HG02970 (cell line): ENCODE data around the gene RNF43.

Experiments used
- ATAC-seq: cut with Tn5 transposase; IDR thresholded peaks from one replicate; pipeline ENCODE4 v1.9.1; 2021; ENCODE audit warnings: mild to moderate bottlenecking, moderate library complexity, moderate number of reproducible peaks; ENCODE audit not compliant: unreplicated experiment, low FRiP score

Gene RNF43

DNA sequence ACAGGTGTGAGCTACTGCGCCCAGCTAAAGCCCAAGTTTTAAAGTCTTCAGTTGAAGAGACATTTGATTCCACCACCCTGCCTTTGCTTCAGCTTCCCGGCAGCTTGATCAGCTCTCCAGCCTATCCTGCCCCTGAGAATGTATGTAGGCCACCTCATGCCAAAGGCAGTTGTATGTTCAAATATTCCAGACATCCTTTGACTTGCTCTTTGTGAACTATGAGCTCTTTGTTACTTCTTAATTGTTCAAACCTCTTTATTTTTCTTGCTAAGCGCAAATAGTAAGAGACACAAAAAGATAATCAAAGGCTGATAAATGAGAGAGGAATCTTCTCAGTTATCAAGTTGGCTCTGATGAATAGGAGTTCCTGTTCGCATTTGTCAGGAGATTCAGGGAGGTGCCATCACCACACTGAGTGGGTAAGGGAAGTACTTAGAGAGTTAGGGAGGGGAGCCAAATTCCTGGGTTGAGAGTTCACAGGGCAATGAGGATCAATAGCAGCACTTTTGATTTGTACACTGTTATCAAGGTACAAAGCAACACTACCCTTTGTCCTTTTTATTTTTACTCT, 33.4 kb downstream of the RNF43 start:
- ATAC-seq, result no peak

DNA sequence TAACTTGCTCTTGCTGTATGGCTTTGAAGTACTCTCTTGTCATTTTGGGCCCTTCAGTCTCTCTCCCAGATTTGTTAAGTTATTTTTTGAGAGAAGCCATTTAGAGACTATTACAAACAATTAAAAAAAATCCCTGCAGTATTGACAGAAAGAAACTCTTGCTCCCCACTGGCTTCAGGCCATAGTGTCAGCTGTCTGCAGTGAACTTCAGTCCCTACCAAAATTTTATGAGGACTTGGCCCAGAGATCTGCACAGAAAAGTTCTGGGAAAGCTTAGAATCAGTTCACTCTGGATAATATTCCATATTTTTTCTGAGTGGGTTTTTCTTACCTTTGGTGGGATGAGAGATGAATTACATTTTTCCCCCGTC, 34.5 kb downstream of the RNF43 start:
- no peak for ATAC-seq

DNA sequence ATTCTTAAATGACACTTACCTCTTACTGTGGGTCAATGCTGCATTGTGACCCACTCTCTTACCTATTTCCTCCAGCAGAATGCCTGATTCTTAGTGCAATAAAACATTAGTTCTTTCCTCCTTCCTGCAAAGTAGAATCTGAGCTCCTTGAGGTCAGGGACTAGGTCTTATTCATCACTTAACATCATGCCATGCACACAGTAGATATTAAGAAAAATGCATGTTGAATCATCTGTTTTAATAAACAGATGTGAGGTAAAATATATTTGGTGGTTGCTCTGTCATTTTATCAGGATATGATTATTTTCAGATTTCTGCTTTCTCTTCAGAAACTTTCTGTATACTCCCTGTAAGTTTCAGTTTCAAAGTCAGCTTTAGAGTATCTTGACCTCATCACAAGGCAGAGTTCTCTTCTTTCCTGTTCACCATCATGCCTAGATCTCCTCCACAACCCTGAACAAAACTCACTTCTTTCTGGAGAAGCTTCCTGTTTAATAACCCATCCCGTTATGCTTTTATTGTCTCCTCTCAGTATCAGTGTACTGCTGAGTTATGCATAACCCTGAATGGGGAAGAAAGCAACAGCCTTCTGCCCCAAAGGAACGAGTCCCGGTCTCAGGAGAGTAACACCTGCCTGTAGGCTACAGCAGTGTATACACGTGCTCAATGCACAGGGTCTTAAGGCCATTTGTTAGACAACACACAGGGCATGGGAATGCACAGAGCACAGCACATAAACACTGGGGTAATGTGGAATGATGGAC, 35.0 kb downstream of the RNF43 start:
- no peak for ATAC-seq

DNA sequence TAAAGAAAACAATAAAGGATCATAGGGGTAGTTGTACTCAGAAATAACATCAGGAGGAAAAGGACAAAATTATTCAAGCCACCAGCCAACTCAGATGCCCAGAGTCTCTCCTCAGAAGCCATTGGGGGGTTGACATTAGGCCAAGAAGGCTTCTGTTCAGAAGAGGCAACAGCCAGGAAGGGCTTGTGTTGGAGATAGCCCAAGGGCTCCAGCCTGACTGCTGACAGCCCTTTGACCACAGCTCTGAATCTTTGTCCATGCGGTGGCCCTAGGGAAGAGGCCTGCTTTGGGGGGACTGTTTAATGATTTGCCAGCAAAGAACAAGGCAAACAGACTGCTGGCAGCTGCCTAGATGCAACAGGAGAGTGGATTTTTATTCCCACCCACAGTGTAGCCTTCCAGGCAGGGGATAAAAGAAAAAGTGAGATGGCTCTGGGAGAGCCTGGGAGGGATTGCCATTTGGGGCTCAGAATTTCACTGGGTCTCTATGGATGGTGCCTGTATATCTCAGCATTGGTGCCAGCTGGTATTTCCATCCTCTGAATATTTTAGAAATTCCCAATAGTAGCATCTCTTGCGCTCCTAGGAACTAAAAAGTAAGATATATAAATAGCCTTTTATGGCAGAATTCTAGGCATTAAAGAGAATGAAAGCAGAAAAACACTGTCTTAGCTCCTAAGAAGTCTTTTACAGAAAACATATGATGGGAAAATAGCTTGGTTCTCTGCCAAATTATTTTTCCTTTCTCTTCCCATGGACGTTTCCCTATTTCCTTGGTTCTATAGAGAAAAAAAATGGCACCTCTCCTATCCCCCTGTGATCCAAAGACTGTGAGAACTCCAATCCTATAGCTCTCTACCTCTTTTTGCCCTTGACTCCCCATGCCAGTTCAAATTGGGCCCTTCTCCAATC, 36.0 kb downstream of the RNF43 start:
- no peak for ATAC-seq

DNA sequence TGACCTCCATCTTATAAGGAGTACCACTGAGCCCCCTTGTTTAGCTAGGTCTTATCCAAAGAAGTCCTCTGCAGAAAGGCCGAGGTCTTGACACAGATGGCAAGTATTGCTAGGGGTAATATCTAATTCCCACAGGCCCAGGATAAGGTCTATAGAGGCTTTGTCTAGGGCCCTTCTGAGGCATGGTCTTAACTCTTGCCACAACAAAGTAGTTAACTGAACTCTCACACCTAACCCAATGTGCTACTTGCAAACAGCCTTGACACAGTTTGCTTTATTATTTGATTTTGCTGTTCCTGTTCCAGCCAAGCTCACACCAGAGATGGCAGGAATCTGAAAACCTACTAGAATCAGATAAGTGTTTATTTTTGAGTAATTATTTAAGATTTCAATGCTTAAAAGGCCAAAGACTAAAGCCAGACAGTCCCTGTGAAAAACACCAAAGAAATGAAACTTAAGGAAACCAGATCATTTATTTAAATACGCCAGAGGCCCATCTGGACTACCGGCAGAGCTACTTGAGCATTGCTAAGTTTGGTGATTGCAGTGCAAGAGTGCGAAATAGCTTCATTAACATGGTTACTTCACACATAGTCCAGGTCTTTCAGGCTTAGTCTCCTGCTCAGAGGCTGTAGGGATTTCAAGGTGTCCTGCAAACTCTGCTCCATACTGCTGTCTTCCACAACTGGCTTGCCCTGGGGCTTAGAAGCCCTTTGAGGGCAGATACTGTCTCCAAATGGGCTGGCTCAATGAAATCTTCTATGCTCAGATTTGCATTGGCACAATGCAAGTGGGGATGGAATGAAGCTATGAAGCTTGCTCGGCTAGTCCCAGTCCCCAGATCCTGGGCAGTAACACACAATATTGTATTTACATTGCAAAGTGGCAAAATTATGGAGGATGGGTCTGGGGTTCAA, 36.9 kb downstream of the RNF43 start:
- no peak for ATAC-seq

DNA sequence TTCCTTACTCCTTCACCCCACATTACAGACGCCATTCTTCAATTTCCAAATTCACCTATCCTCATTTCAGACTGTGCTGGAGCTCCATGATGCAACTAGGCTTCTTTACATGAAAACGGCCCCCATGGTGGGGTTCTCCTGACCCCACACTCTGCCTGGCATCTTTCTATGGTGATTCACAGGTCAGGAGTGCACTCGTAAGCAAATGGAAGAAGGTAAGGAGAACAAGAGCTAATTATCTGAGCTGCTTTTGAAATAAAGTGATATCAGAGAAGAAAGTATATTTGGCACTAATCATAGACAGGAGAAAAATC, 37.9 kb downstream of the RNF43 start:
- no peak for ATAC-seq

DNA sequence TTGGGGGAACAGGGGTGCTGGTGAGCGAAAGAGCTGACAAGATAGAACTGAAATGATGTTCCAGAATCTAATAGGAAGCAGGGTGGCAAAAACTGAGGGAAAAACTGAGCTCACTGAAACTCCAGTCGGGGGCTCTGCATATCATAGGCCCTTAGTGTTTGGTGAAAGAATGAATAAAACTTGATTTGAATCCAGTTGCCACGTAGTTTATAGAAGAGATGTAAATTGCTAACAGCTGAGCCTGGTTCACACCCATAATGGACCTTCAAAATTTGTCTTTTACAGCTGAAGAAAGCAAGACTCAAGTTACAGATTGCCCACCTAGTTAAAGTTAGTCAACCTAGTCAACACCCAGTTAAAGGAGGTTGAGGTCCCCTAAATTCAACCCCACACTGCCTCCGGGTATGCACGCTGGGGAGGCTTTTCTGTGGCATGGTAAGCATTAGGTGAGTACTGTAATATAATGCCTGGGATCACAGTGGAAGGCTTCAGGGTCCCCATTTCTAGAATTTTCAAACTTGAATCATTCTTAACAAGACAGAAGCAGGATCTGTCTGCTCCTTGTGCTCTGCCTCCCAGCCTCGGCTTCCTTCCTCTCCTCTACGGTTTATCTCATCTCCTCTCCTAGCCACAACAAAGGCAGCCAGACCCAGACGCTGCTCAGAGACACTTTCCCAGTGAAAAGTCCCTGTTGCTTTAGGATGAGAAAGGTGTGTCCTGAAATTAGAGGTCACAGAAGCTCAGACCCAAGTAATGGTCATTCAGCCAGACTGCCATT, 38.4 kb downstream of the RNF43 start:
- no peak for ATAC-seq

DNA sequence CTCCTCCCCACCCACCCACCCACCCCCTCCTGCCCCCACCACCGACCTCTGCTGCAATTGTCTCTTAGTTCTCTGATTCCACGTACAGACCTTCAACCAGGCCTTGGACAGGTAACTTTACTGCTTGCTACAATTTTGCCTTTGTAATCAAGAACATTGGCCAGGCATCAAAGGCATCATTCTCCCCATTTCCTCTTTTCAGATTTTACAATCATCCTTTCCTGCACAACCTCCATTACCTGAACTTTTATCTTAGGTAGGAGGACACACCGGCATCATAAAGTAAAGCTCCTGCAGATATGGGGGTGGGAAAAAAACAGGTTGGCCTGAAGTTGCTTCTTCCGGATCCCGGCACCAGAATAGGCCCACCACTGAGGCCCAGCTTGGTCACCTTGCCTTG, 39.7 kb downstream of the RNF43 start:
- ATAC-seq, result no peak

DNA sequence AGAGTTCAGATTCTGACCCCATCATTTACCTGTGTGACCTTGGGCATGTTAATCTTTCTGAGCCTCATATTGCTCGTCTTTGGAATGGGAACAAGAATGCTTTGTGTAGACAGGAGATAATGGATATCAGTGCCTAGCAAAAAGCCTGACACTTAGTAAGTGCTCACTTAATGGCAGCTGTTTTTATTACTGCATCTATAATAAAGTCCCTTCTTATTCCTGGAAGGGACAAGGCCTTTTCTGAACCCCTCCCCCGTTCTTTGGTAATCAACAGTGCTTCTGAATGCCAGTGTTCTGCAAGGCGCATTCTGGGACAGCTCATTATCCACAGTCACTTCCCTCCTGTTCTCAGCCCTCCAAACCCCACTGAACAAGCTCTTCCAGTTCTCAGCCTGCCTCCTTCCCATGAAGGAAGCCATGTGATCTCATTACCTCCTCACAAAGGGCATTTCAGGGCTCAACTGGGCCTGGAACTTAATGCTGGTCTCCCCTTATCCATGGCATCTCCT, 40.2 kb downstream of the RNF43 start:
- no peak for ATAC-seq

DNA sequence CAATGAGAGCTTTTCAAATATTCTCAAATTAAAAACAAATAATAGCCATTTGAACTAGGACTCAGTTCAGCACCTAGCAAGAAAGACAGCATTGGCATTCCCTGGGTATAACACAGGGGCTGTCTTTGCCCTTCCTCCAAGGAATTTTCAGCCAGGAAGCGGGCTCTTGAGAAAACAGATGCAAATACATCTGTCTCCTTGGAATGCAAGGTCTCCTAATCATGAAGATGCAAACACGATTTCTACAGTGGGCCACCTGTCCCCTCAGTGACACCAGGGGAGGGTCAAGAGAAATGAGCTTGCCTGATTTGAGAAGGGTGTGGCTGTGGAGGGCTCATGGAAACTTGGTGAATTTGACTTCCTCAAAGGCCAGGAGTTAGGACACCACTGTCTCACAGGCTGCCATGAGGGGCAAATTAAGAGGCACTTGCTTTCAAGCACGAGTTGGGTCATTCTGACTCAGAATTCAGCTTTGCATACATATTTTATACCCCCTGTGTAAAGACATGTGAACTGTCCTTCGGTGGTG, 40.8 kb downstream of the RNF43 start:
- ATAC-seq, result no peak

DNA sequence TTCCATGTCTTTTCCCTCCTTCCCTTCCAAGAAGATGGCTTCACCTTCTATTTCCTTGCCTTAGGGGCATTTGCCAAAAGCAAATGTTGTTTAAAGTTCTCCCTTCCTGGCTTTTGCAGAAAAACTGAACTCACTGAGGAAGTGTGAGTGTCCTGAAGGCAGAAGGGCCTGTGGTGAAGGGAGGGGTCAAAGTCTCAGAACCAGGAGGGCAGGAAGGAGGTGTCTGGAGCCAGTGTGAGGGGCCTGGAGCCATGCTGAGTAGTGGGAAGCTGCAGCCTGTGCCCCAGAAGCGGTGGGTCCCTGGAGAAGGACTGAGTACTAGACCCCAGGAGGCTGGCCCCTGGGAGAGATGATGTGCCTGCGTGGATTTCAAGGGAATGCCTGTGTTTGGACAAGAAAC, 41.5 kb downstream of the RNF43 start:
- ATAC-seq, result no peak

DNA sequence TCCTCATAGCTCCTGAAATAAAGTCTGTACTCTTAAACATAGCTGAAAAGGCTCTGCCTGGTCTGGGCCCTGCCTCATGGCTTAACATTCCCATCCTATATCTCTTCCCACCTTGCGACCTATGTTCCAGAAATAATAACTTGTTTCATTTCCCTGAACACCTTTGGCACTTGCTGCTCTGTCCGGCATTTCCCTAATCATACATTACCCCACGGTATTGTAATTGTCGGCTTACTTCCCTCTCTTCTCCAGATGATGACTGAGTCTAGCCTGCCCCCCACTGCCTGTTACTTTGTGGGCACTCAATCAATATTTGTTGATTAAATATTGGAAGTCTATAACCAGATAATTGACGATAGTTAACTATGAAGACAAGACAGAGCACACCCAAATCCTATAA, 42.1 kb downstream of the RNF43 start:
- no peak for ATAC-seq

DNA sequence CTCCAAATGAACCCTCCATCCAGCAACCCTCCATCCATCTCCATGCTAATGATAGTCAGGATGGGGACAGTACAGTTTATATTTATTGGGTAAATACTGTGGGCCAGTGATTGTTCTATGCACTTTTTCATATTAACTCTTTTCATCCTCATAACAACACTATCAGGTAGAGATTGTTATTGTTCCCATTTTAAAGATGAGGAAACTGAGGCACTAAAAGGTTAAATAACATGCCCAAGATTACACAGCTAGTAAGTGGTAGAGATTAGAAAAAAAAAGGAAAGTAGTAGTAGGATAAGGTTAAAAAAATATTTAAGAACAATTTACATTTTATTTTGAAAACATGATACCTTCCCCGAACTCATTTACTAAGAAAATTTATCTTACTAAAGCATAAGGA, 43.4 kb downstream of the RNF43 start:
- no peak for ATAC-seq

DNA sequence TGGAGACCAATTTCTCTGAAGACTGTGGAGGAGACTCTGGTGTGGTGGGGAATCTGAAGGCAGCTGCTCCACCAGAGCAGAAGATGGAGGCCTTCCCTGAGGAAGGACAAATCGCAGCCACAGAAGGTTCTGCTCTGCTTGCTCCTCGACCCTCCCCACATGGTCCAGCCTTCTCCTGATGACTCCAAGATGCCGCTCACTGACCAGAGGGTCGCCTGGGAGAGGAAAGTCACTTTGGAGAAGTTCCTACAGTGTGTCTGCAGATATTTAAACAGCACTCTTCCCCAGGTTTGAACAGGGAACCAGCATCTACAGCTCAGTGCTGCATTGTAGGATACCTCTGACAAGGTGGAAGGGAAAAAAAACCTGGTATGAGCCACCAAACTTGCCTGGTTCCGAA, 44.3 kb downstream of the RNF43 start:
- no peak for ATAC-seq

DNA sequence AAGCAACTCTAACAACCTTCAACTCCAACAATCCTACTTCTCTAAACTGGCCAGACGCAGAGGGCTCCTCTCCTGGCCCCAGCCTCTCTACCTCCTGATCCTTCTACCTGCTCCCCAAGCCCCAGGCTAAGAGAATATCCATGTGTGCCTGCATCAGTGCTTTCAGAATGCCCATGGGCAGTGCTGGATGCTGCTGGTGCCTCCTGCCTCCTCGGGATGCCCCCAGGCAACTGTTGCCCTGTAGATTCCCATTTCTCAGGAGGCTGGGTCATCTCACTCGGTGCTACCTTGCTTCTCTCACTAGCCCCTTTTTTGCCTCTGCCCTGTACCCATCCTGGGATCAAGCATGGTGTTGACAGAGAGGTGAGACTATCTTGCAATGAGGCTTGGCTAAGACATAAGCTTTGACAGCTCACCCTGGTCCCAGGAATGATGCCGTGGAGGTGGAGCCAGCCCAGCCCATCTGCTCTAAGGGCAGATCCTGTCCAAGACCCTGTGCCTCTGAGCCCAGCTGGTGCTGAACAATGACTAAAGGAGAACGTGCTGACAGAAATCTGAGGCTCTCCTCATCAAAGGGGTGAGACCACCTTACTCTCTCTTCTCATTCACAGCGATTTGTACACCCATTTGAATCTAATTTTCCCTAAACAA, 45.9 kb downstream of the RNF43 start:
- no peak for ATAC-seq

DNA sequence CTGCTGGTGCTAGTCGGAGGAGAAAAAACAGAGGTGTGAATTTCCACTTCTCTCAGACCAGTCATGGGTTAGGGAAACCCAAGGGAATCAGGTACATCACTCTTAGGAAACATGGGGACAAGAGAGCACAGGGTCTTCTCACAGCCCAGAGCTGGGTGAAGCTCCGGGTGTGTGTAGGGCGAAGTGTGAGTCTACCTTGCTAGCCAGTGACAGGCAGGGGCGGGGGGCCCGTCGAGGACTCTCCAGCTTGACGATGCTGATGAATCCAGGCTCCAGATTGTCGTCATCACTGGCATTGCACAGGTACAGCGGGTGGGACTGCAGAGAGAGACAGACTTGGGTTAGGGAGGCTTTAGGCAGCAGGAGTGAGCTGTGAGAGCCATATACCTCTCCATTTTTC, 46.6 kb downstream of the RNF43 start:
- ATAC-seq, result no peak

DNA sequence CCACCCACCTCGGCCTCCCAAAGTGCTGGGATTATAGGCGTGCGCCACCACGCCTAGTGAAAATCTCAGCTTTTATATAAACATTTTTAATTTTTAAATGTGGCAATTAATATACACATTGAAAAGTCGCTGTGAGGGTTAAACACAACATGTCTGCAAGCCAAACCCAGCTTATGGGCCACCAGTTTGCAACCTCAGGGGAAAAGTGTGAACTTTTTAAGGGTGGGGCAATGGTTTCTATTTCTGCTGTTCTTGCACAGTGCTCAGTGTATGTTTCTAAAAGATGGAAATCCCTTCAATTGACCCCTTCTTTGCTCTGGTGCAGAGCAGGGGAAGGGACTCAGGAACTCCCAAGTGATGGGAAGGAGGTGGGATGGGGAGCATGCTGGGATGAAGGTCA, 47.0 kb downstream of the RNF43 start:
- ATAC-seq, result no peak

DNA sequence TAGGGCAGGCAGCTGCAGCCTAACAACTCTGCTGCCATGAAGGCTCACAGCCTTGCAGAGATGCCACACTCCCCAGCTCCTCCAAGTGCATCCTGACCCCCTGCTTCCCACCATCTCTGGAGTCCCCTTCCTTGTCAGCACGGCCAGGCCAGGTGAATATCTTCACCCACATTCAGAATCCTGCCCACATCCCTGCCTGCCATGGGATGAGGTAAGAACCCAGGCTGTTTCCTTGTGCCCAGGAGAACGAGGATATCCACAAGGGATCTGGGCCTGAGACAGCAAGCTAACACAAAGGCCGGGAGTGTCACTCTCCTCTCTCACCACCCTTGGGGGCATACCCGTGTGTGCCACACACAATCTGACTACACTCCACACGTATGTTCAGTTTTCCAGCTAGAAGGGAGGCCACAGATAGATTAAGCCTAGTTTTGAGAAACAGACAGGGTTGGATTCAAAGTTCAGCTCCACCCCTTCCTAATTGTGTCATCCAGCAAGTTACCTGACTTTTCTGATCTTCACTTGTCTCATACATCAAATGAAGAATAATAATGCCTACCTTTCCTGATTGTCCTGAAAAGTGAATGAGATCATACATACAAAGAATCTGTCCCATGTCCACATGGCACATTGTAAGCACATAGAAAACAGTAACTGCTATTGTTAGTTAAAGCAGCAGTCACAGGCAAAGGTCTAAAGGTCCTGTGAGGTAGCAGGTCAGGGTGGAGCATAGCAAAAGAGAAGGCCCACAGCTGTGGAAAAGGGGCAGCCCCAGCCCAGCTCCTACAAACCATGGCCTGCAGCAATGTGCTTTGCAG, 47.9 kb downstream of the RNF43 start:
- ATAC-seq, result no peak
